Large intestine (tissue), 3 donors: Measurements from ENCODE around the gene MARK1. TPM values are rescaled to one million over a fixed set of nuclear protein-coding genes. Genes with fewer than 3 reads are reported as not detected.

ENCODE experiments used
- DNase-seq, 2 donors: peaks; one replicate each; pipeline versions ENCODE4 v3.0.0 to v3.0.0-alpha.2; 2013
- H3K27ac ChIP-seq: one replicate; pipeline ENCODE4 v1.5.1; 2013; ENCODE audit warnings: low read length
- H3K27me3 ChIP-seq: 2 replicates; pipeline ENCODE4 v1.6.1; 2013; ENCODE audit warnings: low read length; ENCODE audit not compliant: control insufficient read depth, insufficient read depth
- H3K36me3 ChIP-seq: 2 replicates; pipeline ENCODE4 v1.6.1; 2013; ENCODE audit warnings: low read length; ENCODE audit not compliant: control insufficient read depth, insufficient read depth
- H3K4me1 ChIP-seq: one replicate; pipeline ENCODE4 v1.6.1; 2013; ENCODE audit warnings: low read length; ENCODE audit not compliant: control insufficient read depth, insufficient read depth
- H3K4me3 ChIP-seq: one replicate; pipeline ENCODE4 v1.5.1; 2013; ENCODE audit warnings: low read length
- H3K9me3 ChIP-seq: one replicate; pipeline ENCODE4 v1.6.1; 2013; ENCODE audit warnings: mild to moderate bottlenecking, low read depth, low read length, moderate library complexity; ENCODE audit not compliant: control insufficient read depth
- WGBS: methylation state at CpG from one replicate; pipeline ENCODE4 v1.1.5; 2013; ENCODE audit warnings: low lambda C conversion rate; ENCODE audit not compliant: insufficient coverage; 5-methylcytosine and 5-hydroxymethylcytosine counted together
- polyA plus RNA-seq: library from polyadenylated mRNA; unstranded; fragments of 120-200 nt; gene quantifications from one replicate; pipeline ENCODE4 v1.2.1, GENCODE V29; 2013

MARK1 gene
- polyA plus RNA-seq, 1 donor = 3.9 TPM

GRCh38 chr1:220528679-220529501, 954 bp downstream of the MARK1 start:
- DNase-seq = peak in 1 of 2 donors; percentile 28
- H3K27me3 ChIP-seq = peaks cover 24% of the 10 kb centered on the region
- no peaks in the 10 kb centered on the region for H3K4me1 ChIP-seq
- peaks cover 2% of the 10 kb centered on the region for H3K9me3 ChIP-seq
- no peaks in the 10 kb centered on the region for H3K36me3 ChIP-seq
- peak overlapping the region; percentile 81 for H3K4me3 ChIP-seq
- WGBS = 0% methylated on average over 3 of the region's 55 CpGs
- peak overlapping the region; percentile 36 for H3K27ac ChIP-seq

- Histone ChIP-seq H3K4me1 (no peaks in the 10 kb centered on the region), H3K27me3 (peaks cover 24% of the 10 kb centered on the region), H3K9me3 (peaks cover 2% of the 10 kb centered on the region), H3K27ac (no peak overlapping the region), H3K36me3 (no peaks in the 10 kb centered on the region), H3K4me3 (peak overlapping the region; percentile 81)
- 82% methylated on average over 2 of the region's 6 CpGs for WGBS
- DNase-seq = no peak
These were observed 1.6 kb downstream of the MARK1 start for GRCh38 chr1:220529521-220530020.

- peaks cover 2% of the 10 kb centered on the region for H3K9me3 ChIP-seq
- no peak overlapping the region for H3K27ac ChIP-seq
- DNase-seq = no peak
- no peak overlapping the region for H3K4me3 ChIP-seq
- H3K36me3 ChIP-seq = no peaks in the 10 kb centered on the region
- no peaks in the 10 kb centered on the region for H3K4me1 ChIP-seq
- WGBS = 90% methylated on average over 1 of the region's 2 CpGs
- peaks cover 11% of the 10 kb centered on the region for H3K27me3 ChIP-seq
These were observed 5.7 kb downstream of the MARK1 start for GRCh38 chr1:220533504-220534109.

- no peak for DNase-seq
- no CpG with 5 or more reads among the region's 3 CpGs for WGBS
- no peaks in the 10 kb centered on the region for H3K36me3 ChIP-seq
These were observed 17.0 kb downstream of the MARK1 start for GRCh38 chr1:220544901-220545303.

GRCh38 chr1:220550811-220551399, 23.0 kb downstream of the MARK1 start:
- Histone ChIP-seq H3K4me3 (no peak overlapping the region), H3K9me3 (no peaks in the 10 kb centered on the region)
- WGBS = 86% methylated on average over 1 of the region's 6 CpGs

More at GRCh38 chr1:220544901-220545303, 17.0 kb downstream of the MARK1 start:
- H3K9me3 ChIP-seq = no peaks in the 10 kb centered on the region
- no peak overlapping the region for H3K4me3 ChIP-seq
- no peak overlapping the region for H3K27ac ChIP-seq
- H3K4me1 ChIP-seq = no peaks in the 10 kb centered on the region
- H3K27me3 ChIP-seq = no peaks in the 10 kb centered on the region

GRCh38 chr1:220551718-220552117, 23.8 kb downstream of the MARK1 start:
- Histone ChIP-seq H3K4me3 (no peak overlapping the region), H3K36me3 (no peaks in the 10 kb centered on the region), H3K27ac (no peak overlapping the region), H3K27me3 (no peaks in the 10 kb centered on the region), H3K4me1 (no peaks in the 10 kb centered on the region), H3K9me3 (no peaks in the 10 kb centered on the region)
- no peak for DNase-seq
- 83% methylated on average over 1 of the region's 2 CpGs for WGBS

More at GRCh38 chr1:220550811-220551399, 23.0 kb downstream of the MARK1 start:
- Histone ChIP-seq H3K27ac (no peak overlapping the region), H3K4me1 (no peaks in the 10 kb centered on the region), H3K36me3 (no peaks in the 10 kb centered on the region), H3K27me3 (no peaks in the 10 kb centered on the region)
- peak in 1 of 2 donors; percentile 1 for DNase-seq

- no peak for DNase-seq
- WGBS = no CpG with 5 or more reads among the region's 1 CpG
- Histone ChIP-seq H3K9me3 (no peaks in the 10 kb centered on the region), H3K4me1 (no peaks in the 10 kb centered on the region), H3K36me3 (no peaks in the 10 kb centered on the region), H3K4me3 (no peak overlapping the region), H3K27ac (no peak overlapping the region), H3K27me3 (no peaks in the 10 kb centered on the region)
These were observed 24.8 kb downstream of the MARK1 start for GRCh38 chr1:220552672-220553260.

- no peak for DNase-seq
- no peaks in the 10 kb centered on the region for H3K36me3 ChIP-seq
- no peaks in the 10 kb centered on the region for H3K27me3 ChIP-seq
- no peak overlapping the region for H3K27ac ChIP-seq
- no peak overlapping the region for H3K4me3 ChIP-seq
- no peaks in the 10 kb centered on the region for H3K4me1 ChIP-seq
- no peaks in the 10 kb centered on the region for H3K9me3 ChIP-seq
These were observed 28.7 kb downstream of the MARK1 start for GRCh38 chr1:220556641-220557040.

GRCh38 chr1:220563564-220563963, 35.6 kb downstream of the MARK1 start:
- no CpG with 5 or more reads among the region's 1 CpG for WGBS
- no peak overlapping the region for H3K27ac ChIP-seq
- DNase-seq = no peak
- no peaks in the 10 kb centered on the region for H3K36me3 ChIP-seq
- no peaks in the 10 kb centered on the region for H3K9me3 ChIP-seq
- no peak overlapping the region for H3K4me3 ChIP-seq
- H3K4me1 ChIP-seq = no peaks in the 10 kb centered on the region
- no peaks in the 10 kb centered on the region for H3K27me3 ChIP-seq

- Histone ChIP-seq H3K9me3 (no peaks in the 10 kb centered on the region), H3K27ac (no peak overlapping the region), H3K4me3 (no peak overlapping the region), H3K4me1 (no peaks in the 10 kb centered on the region), H3K36me3 (no peaks in the 10 kb centered on the region), H3K27me3 (no peaks in the 10 kb centered on the region)
- DNase-seq = no peak
- WGBS = 89% methylated on average over 2 of the region's 3 CpGs
These were observed 36.3 kb downstream of the MARK1 start for GRCh38 chr1:220564216-220564615.
